HL-60 (cell line): ENCODE data around the gene HOXA13.

Source experiments
- DNase-seq, 2 experiments: peaks; one replicate each; pipeline ENCODE4 v3.0.0-alpha.2; 2010 to 2020; ENCODE audit warnings: low read depth in 1 of 2, low spot score in 1 of 2
- H3K27ac ChIP-seq: fragments of 250-450 bp; sonication (Bioruptor Pico); replicated peaks from 2 replicates; pipeline ENCODE4 v1.5.1; 2020; ENCODE audit warnings: mild to moderate bottlenecking, moderate library complexity
- H3K27me3 ChIP-seq: fragments of 250-450 bp; sonication (Bioruptor Pico); 2 replicates; pipeline ENCODE4 v1.5.1; 2021; ENCODE audit warnings: mild to moderate bottlenecking, moderate library complexity; ENCODE audit not compliant: insufficient read depth, poor library complexity, severe bottlenecking
- H3K4me3 ChIP-seq: replicated peaks from 2 replicates; pipeline ENCODE4 v1.5.1; 2011; ENCODE audit warnings: mild to moderate bottlenecking, control low read depth, low read length; ENCODE audit not compliant: insufficient read depth
- CTCF ChIP-seq: IDR thresholded peaks from one replicate; pipeline ENCODE4 v1.5.1; 2011; ENCODE audit warnings: low read length, control low read depth, inconsistent platforms; ENCODE audit not compliant: insufficient read depth
- GABPA ChIP-seq: IDR thresholded peaks from 2 replicates; pipeline ENCODE4 v1.6.1; 2012; ENCODE audit warnings: low read depth
- POLR2AphosphoS5 ChIP-seq: IDR thresholded peaks from 2 replicates; pipeline ENCODE4 v1.6.1; 2012; ENCODE audit warnings: low read depth
- SPI1 ChIP-seq: IDR thresholded peaks from 2 replicates; pipeline ENCODE4 v1.6.1; 2012; ENCODE audit warnings: low read depth, mild to moderate bottlenecking, borderline replicate concordance
- TF ChIP-seq, protein P1 (sequence below): IDR thresholded peaks from 2 replicates; pipeline ENCODE4 v1.6.1; 2012; ENCODE audit warnings: low read depth; ENCODE audit not compliant: insufficient replicate concordance

HOXA13 gene

GRCh38 chr7:27183682-27184336 lies 16.1 kb downstream of the HOXA13 start:
- H3K4me3 ChIP-seq = peak overlapping the region; percentile 54
- TF ChIP-seq, protein P1, sequence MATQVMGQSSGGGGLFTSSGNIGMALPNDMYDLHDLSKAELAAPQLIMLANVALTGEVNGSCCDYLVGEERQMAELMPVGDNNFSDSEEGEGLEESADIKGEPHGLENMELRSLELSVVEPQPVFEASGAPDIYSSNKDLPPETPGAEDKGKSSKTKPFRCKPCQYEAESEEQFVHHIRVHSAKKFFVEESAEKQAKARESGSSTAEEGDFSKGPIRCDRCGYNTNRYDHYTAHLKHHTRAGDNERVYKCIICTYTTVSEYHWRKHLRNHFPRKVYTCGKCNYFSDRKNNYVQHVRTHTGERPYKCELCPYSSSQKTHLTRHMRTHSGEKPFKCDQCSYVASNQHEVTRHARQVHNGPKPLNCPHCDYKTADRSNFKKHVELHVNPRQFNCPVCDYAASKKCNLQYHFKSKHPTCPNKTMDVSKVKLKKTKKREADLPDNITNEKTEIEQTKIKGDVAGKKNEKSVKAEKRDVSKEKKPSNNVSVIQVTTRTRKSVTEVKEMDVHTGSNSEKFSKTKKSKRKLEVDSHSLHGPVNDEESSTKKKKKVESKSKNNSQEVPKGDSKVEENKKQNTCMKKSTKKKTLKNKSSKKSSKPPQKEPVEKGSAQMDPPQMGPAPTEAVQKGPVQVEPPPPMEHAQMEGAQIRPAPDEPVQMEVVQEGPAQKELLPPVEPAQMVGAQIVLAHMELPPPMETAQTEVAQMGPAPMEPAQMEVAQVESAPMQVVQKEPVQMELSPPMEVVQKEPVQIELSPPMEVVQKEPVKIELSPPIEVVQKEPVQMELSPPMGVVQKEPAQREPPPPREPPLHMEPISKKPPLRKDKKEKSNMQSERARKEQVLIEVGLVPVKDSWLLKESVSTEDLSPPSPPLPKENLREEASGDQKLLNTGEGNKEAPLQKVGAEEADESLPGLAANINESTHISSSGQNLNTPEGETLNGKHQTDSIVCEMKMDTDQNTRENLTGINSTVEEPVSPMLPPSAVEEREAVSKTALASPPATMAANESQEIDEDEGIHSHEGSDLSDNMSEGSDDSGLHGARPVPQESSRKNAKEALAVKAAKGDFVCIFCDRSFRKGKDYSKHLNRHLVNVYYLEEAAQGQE = peak; percentile 13
- TF ChIP-seq POLR2AphosphoS5 = no peak
- DNase-seq = no peak
- H3K27me3 ChIP-seq = peaks cover 65% of the 10 kb centered on the region
- no peak overlapping the region for H3K27ac ChIP-seq

- Histone ChIP-seq H3K27ac (no peak overlapping the region), H3K4me3 (no peak overlapping the region), H3K27me3 (peaks cover 60% of the 10 kb centered on the region)
- DNase-seq = no peak
- no peak for TF ChIP-seq SPI1
Observed at GRCh38 chr7:27182861-27183681, 16.8 kb downstream of the HOXA13 start.

GRCh38 chr7:27182285-27182841 lies 17.5 kb downstream of the HOXA13 start:
- H3K27me3 ChIP-seq = peaks cover 55% of the 10 kb centered on the region
- no peak for TF ChIP-seq POLR2AphosphoS5
- TF ChIP-seq SPI1 = no peak
- TF ChIP-seq CTCF = no peak
- TF ChIP-seq, protein P1 = no peak
- no peak for TF ChIP-seq GABPA
- no peak overlapping the region for H3K27ac ChIP-seq
- DNase-seq = no peak
- H3K4me3 ChIP-seq = no peak overlapping the region

- Histone ChIP-seq H3K4me3 (no peak overlapping the region), H3K27me3 (peaks cover 50% of the 10 kb centered on the region), H3K27ac (no peak overlapping the region)
- DNase-seq = no peak
- TF ChIP-seq POLR2AphosphoS5 (no peak), SPI1 (no peak), GABPA (no peak), CTCF (no peak)
- TF ChIP-seq, protein P1 = no peak
Observed at GRCh38 chr7:27181795-27182275, 18.1 kb downstream of the HOXA13 start.
